GM21737 (cell line): ENCODE data around the gene RAB15.

ENCODE experiments used
- ATAC-seq: cut with Tn5 transposase; IDR thresholded peaks from one replicate; pipeline ENCODE4 v1.9.1; 2021; ENCODE audit warnings: mild to moderate bottlenecking, moderate library complexity; ENCODE audit not compliant: unreplicated experiment

Gene RAB15

GRCh38 chr14:64990939-64991338 lies 18.8 kb upstream of the RAB15 start:
- no peak for ATAC-seq

- ATAC-seq = no peak
Observed at GRCh38 chr14:64990296-64990695, 18.2 kb upstream of the RAB15 start.

GRCh38 chr14:64987438-64987767 lies 15.3 kb upstream of the RAB15 start:
- peak; percentile 3 for ATAC-seq

GRCh38 chr14:64986648-64987437 lies 14.7 kb upstream of the RAB15 start, which contains the start of gene FNTB:
FNTB (plus strand) TSS chr14:64986895; CDS start chr14:64986954, 59 bp downstream.
- peak; percentile 92 for ATAC-seq

GRCh38 chr14:64983439-64984310 lies 11.5 kb upstream of the RAB15 start:
- no peak for ATAC-seq

- ATAC-seq = no peak
Observed at GRCh38 chr14:64979336-64980074, 7.4 kb upstream of the RAB15 start.

GRCh38 chr14:64974563-64974962 lies 2.4 kb upstream of the RAB15 start:
- no peak for ATAC-seq

- ATAC-seq = no peak
Observed at GRCh38 chr14:64973826-64974225, 1.7 kb upstream of the RAB15 start.

GRCh38 chr14:64973026-64973442 lies 898 bp upstream of the RAB15 start:
- no peak for ATAC-seq

- ATAC-seq = no peak
Observed at GRCh38 chr14:64971491-64971942, 619 bp downstream of the RAB15 start.

- ATAC-seq = no peak
Observed at GRCh38 chr14:64970776-64971477, 1.2 kb downstream of the RAB15 start.

- ATAC-seq = no peak
Observed at GRCh38 chr14:64970041-64970440, 2.1 kb downstream of the RAB15 start.

- no peak for ATAC-seq
Observed at GRCh38 chr14:64968651-64969050, 3.5 kb downstream of the RAB15 start.

GRCh38 chr14:64968167-64968566 lies 4.0 kb downstream of the RAB15 start:
- no peak for ATAC-seq

- no peak for ATAC-seq
Observed at GRCh38 chr14:64966976-64967375, 5.2 kb downstream of the RAB15 start.

- no peak for ATAC-seq
Observed at GRCh38 chr14:64965356-64966000, 6.7 kb downstream of the RAB15 start.

- no peak for ATAC-seq
Observed at GRCh38 chr14:64963611-64964010, 8.5 kb downstream of the RAB15 start.

GRCh38 chr14:64960762-64961276 lies 11.3 kb downstream of the RAB15 start:
- ATAC-seq = no peak

- no peak for ATAC-seq
Observed at GRCh38 chr14:64958743-64959142, 13.4 kb downstream of the RAB15 start.

- ATAC-seq = no peak
Observed at GRCh38 chr14:64958201-64958600, 13.9 kb downstream of the RAB15 start.
